MV-4-11 (cell line): ENCODE measurements around the gene DMAC1.

Experiments used
- DNase-seq: peaks from one replicate; lab custom pipeline; 2025; lab: John Stamatoyannopoulos, UW

DMAC1 gene, protein sequence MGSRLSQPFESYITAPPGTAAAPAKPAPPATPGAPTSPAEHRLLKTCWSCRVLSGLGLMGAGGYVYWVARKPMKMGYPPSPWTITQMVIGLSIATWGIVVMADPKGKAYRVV

DNA sequence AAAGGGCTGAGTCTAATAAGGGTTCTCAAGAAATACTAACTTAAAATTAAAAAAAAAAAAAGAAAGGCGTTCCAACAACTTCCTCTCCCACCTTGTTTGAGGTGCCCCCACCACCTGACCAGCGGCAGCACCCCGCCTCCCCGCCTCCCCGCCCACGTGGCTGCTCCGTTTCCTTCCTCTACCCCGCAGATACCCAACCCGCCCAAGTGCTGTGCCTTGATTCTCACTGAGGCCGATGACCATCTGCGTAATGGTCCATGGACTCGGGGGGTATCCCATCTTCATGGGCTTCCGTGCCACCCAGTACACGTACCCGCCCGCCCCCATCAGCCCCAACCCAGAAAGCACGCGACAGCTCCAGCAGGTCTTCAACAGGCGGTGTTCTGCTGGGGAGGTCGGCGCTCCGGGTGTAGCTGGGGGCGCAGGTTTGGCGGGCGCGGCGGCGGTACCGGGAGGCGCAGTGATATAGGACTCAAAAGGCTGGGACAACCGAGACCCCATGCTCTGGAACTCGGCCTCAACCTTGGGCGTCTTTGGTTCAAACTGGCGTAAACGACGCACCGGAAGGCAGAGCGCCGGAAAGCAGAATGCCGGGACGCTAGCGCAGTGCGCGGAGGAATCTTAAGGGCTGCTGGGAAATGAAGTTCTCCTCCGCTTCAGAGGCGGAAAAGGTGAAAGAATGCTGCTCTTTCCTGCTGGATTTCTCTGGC, at the start of gene DMAC1:
DMAC1 (minus strand) TSS at position 545 of the 710 bp plus-strand sequence; CDS start at position 501, 44 bp downstream.
- peak; percentile 77 for DNase-seq

DNA sequence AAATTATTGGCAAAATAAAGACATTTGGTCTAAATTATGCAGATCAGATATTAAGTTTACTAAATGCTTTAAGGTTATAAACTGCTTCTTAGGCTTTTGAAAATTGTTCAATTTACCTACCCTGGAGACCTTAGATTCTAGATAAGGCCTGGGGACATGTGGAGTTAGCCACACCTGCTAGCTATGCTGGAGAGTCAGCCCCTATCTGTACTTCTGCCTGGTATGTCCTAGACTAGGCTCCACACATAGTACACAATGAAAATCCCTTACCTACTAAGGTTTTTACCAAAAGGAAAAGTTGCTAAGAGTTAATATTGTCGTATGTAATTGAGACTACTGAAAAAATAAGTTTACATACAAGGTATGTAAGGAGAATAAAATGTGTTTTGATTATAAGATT, 49.8 kb upstream of the DMAC1 start:
- DNase-seq: no peak

DNA sequence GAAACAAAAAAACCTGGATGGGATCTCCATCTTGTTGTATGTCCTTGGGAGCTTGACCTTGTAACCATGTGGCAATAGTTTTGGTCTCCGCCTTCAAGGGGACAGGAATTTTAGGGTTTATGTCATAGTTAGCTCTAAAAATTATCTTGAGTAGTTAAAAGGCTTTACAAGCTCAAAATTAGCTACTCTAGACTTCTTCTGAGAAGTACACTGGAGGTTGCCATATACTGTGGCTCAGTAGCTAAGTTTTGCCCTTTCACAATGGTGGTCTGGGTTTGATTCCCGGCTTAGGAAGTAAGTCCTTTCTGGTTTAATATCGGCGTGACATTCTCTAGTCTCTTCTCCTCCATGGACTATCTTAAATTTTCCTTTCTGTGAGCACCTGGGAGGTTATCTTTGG, 48.9 kb upstream of the DMAC1 start:
- DNase-seq: no peak

DNA sequence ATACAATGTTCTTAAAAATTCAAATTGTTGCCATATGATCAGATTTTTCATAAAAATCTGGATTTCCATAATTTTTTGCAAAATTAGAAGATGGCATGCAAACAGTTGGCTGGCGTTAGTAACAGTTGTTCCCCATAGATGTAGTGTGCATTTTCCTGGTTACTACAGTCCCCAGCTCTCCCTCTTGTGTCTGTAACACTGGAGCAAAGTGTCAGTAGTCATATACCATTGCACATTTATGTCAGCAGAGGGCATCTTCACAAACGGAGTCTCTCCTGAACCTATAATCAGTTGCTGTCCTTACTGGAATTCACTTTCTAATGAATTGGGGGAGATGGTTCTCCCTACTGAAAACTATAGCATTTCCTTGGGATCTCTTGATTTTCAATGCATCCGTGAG, 44.7 kb upstream of the DMAC1 start:
- DNase-seq: peak; percentile 19

DNA sequence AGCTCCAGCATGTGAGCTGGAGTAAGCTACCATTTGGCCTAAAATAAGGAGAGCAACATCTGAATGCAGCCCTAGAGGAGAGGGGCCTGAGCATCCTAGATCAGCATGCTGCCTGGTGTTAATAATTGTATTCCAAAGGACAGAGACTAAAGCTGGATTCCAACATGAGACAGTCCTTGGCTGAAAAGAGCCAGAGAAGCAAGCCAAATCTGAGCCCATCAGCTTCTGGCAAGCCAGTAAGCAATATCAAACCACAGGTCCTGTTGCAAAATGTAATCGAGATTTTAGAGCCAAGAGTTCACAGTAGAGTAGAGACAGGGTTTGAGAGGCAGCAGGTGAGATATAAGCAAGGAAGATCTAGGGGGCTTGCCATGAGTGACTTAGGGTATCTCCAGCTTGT, 42.3 kb upstream of the DMAC1 start:
- DNase-seq: no peak

DNA sequence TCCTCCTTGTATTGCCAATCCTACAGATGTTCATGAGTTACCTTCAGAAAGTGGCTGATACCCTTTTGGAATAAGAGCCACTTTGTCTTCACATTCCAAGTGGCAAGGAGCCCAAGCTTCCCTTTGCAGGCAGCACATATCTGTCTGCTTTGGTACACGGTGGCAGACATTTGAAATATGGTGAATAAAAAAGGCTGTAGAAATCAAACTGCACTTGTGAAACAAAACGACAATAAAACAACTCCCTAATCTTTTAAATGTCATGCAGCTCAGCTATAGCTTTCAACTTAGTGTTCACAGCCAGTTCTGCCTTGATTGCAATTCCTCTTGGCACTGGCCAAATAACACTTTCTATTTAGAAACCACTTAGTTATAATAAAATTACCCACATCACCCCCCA, 35.0 kb upstream of the DMAC1 start:
- no peak for DNase-seq

DNA sequence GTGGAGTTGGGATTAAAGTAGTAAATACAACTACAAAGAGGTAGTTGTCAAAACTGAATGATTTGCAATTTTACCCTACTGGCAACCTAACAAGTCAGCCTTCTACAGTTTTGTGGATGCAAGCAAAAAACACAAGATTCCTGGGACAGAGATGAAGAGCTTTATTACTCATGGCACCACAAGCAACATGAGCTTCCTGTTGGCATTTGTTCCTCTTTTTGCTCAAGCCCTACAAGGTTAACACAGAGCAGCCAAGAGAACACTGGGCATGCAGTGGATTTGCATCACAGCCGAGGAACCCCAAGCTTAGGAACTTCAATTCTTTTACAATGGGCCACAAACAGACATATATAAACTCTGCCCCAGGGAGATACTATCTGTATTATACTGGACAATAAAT, 28.8 kb upstream of the DMAC1 start:
- peak; percentile 74 for DNase-seq

DNA sequence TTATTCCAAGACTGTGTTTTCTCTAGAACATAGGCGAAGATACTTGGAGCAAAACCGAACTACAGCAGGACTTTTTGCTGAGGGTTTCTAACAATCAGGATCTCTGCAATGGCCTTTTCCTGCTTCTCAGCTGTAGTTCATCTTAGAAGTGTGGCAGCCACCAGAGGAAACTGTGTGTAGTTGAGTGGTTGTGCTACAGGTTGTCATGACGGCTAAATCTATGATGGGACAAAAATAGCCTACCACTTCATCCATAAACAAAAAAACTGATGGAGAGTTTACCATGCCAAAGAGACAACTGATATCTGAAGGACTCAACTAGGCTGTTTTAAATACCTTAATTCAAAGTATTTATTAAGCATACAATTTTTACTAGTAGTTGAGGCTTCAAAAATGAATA, 28.2 kb upstream of the DMAC1 start:
- no peak for DNase-seq

DNA sequence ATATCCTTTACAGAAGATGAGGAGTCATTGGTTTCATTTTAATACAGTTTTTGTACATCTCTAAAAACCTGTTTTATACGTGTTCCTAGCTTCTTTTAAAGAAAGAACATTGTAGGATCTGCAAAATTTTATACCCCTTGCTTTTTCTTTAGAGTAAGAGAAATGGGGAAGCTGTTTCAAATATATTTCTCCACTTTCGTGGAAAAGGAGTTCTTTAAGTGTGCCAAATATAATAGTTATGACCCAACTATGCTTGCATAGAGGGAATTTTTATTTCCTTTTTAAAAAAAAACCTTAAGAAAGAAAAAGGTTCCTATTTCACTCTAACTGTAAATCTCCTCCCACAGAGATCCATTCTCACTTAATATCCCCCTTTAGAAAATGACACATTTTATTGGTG, 27.5 kb upstream of the DMAC1 start:
- no peak for DNase-seq

DNA sequence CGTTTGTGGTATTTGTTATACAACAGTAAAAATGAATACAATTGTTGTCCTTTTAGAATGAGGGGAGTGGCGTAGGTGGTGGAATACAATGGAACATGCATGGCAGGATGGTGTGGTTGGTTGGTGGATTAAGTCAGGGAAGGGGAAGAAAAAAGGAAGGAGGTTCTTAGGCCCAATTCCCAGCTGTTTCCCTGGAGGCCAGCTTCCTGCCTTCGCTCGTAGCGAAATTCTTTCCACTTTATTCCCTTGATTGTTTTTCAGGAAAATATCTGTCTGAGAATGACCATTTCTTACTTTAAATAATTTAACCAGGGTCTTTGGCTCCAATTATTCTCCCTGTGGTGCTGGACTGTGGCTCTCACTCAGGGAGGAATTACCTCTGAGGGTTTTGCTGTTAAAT, 24.1 kb upstream of the DMAC1 start:
- no peak for DNase-seq

DNA sequence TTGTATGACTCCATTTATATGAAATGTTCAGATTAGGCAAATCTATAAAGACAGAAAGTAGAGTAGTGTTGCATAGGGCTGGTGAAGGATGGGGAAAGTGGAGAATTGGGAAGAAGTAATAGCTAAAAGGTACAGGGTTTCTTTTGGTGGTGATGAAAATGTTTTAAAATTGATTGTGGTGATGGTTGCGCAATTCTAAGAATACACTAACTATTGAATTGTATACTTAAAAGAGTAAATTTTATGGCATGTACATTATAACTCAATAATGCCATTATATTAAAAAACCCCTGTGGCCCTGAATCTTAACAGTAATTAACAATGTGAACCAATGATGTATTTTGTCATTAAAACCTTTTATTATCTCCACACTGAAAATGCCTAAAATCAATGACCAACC, 20.4 kb upstream of the DMAC1 start:
- no peak for DNase-seq

DNA sequence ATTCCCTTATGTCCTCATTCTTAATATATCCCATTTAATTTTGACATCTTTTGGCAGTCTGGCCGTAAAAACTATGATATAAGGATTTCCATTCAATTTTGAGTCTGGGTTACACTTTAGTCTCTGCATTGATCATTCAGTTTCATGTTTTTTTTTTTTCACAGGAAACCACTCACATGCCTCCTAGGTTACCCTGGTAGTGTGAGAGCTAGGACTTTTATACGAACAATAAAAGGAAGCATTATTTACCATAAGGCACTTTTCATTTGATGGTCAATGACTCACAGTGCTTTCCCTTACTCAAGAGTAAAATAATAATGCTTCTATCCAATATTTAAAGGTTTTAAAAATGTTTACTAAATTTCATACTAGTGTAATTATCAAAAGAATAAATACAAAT, 16.4 kb upstream of the DMAC1 start:
- no peak for DNase-seq

DNA sequence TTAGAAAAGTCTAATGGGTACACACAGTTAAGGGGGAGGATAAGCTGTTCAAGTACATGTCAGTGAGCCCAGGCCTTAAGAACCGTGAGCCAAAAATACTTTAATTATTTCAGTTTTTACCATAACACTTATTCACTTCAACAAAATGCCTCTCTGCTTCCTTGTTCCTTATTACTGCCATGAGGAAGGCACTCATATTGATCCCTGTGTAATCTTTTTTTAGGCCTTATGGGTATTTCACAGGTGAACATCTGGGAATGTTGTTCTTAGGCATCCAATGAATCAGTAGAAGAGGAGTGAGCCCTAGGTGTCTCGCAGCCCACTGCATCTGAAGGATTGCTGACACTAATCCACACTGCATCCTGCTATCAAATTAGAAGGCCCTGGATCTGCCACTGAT, 13.5 kb upstream of the DMAC1 start:
- no peak for DNase-seq

DNA sequence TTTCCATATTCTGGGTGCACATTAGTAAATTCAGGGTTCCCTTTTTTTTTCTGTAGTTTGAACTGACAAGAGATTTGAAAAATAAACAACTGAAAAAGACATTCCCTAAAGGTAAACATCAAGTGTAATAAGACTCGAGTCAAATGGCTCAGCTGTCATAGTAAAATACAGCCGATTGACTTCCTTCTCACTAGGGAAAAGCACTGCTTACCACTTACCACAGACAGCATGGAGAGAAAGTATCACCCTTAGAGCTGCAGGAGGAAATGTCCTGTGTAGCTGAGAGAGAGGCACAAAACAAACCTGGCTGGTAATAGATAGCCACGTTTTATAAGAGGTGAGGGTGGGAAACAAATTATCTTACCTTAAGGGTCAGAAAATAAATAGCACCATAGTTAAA, 12.1 kb upstream of the DMAC1 start:
- no peak for DNase-seq

DNA sequence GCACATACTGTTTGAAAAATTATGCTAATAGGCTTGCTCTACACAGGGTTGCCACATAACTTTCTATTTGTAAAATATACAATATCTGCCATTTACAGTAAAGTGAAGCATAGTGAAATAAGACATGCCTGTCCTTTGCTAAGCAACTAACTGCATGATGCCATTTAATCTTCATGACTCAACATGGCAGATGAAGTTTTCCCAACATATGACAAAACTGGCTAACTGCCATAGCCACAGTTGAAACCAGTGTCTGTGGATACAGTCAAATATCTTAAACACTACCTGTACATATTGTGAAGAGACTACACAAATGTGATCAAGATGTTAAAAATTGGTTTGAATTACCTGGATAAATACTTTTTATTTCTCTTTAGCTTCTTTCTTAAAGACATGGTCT, 3.1 kb upstream of the DMAC1 start:
- DNase-seq: no peak

DNA sequence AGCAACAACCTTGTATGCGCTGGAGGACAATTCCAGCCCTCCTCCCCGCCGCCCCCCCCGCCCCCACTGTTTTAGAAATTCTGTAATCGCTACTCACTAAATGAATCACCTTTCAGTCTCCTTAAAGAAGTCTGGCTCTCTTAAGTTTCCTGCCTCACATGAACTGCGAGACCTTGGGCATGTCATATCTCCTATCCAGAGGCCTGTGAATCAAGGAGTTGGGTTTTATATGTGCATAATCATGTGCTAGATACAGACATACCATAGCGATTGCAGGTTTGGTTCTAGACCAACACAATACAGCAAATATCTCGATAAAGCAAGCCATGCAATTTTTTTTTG, 337 bp upstream of the DMAC1 start:
- DNase-seq: no peak

DNA sequence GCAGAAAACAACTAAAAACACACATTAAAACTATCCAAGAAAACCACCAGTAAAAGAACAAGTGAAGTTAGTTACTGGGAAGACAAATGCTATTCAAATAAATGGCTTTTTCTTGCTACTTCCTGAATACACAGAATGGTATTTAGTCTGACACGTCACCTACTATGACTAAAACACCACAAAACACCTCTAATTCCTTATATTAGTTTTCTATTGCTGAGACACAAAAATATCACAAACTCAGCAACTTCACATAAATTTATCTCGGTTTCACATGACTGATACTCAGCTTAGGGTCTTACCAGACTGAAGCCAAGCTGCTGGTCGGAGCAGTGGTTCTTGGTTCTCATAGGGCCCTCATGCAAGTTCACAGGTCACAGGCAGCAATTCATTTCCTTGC, 5.4 kb downstream of the DMAC1 start:
- DNase-seq: no peak

DNA sequence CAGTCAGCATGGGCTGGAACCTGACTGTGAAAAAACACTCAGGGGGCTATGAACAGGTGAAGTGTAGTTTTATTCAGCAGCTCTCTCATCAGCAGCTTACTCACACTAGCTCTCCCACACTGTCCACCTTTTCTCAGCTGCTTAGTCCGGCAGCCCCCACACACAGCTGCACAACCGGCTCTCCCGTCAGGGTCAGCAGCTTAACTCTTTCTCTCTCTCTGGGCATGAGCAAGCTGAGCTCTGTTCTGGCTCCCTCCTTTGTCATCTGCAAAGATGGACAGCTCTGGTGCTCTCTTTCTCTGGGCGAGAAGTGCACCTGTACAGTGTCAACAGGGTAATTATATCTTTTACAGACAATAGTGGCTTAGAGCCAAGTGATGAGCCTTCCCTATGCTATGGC, 8.2 kb downstream of the DMAC1 start:
- no peak for DNase-seq

DNA sequence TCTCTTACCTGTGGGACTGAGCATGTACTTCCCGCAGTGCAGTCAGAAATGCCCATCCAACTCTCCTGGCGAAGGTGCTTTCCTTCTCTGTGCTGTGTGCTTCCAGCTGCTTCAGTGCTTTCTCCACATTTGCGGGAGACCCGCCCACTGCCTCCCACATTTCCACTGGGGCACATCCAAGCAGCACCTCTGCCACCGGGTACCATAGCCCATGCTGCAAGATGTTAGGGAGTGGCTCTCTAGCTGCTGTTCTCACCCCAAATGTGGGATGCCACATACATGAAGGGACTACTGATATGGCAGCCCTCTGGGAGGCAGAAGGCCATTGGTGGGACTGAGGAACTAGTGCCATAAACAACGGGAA, 8.8 kb downstream of the DMAC1 start:
- DNase-seq: no peak

DNA sequence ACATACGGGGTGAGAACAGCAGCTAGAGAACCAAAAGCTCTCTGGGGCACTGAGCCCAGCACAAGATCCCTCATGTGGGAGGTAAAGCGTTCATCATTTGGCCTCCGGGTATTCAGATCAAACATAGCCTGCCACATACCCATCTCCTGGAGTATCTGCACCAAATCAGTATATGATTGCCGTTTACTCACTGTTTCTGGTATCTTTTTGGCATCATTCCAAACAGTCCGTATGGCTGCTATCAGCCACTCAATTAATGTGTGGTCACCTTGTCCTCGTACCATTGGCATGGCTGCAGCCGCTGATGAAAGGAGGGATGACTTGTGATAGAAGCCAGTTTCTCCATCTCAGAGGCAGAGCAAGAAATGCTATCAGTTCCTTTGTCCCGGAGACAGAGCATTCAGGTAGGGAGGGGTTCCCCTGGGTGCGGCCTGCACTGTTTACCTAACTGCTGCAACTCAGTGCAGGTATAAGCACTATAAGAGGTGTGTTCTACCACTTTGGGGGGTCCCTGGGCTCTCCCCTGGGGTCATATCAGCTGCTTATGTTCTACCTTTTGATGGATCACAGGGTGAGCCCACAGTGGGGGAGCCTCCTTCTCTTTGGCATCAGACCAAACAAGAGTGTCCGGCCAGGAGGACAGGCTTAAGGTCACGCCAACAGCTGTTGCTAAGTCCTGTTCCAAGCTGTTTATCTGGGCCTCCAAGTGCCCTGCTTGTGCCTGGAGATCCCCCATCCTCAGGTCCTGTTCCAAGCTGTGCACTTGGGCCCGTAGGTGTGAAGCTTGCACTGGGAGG, 9.4 kb downstream of the DMAC1 start:
- no peak for DNase-seq

DNA sequence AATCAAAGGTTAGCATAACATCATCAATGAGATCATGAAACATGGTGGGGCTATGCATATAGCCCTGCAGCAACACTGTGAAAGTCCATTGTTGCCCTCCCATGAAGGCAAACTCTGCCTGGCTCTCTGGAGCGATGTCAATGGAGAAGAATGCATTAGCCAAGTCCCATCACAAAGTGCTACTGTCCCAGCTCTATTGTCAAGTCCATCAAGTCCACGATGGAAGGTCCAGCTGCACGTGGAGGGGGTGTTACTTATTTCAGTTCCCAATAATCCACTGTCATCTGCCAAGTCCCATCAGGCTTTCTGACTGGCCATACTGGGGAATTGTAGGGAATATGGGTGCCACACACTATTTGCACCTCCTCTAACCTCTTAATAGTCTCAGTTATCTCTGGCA, 10.8 kb downstream of the DMAC1 start:
- no peak for DNase-seq

DNA sequence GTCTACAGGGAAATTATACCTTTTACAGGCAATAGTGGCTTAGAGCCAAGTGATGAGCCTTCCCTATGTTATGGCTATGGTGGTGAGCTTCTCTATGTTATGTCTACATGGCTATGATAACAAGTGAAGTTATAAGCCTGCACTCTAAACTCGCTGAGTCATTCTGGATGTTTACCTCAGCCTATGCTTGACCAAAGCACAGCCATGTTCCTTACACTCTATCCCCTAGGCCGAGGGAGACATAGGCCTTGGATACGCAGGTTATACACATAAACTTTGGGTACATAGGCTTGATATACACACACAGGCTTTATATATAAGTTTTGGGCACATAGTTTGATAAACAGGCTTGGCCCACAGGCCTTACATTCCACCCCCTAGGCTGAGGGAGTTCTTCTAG, 13.8 kb downstream of the DMAC1 start:
- no peak for DNase-seq

DNA sequence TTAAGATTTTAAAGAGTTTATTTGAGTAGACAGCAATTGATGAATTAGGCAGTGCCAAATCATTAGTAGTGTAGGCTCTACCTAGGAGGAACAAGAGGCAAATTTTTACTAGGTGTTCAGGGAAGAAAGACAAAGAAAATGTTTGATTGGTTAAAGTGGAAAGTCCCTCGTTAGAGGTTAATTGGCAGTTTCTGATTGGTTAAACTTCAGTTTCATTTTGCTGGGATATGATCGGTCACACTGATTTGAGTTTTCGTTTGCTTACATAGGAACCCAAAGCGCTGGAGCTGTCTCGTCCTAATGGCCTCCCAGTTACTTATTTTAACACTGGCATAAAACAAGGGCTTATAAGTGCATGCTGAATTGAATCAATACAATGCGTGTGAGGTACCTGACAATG, 15.1 kb downstream of the DMAC1 start:
- no peak for DNase-seq

DNA sequence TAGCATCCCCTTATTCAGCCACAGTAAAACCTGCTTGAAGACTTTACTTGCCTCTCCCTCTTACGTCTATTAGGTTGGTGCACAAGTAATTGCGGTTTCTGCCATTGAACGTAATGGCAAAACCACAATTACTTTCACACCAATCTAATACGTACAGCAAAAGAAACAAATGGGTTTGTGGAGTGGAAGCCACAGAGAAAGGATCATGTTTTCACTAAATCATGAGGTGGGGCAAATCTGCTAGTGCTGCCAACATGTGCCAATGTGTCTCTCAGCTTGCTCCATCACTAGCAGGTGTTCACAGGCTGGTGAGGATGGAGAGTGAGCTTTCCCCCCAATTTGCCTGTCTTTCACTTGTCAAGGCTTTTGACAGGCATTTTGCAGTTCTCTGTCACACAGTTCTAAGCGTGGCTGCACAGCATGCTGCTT, 15.9 kb downstream of the DMAC1 start:
- no peak for DNase-seq
